ENCODE results near the gene BLM. TPM values are rescaled to one million over a fixed set of nuclear protein-coding genes. Genes with fewer than 3 reads are reported as not detected.

The BLM gene
- polyA plus RNA-seq, 1 donor (not counting 4 experiments of a cell fraction or from before 2014, with no cell fraction given), result 4.4 TPM

DNA sequence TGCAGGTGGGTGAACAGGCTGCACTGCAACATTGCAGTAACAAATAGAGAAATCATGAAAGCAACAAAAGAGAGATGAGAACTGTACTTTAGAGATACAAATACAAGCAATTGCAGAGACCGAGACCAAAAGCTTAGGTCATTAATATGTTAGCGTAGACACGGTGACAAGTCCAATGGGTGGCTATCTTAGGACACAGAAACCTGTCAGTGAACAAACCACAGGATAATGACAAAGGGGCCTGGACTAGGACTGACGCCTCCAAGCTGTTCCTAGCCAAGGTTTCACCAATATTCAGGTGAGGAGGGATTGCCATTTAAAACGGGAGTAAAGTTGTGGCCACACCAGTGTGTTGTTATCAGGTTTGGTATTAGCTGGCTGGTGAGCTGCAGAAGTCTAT, 41.7 kb upstream of the BLM start:
- DNase-seq (ENCODE audit: low read depth, low spot score), result no peak
- Histone ChIP-seq H3K27me3 (ENCODE audit: control insufficient read depth, extremely low read depth, insufficient read depth, low read length) (peaks cover 3% of the 10 kb centered on the region), H3K79me2 (ENCODE audit: control insufficient read depth, insufficient read depth, low read length) (no peaks in the 10 kb centered on the region), H3K27ac (ENCODE audit: control insufficient read depth, insufficient read depth, low read length) (no peak overlapping the region), H3K4me3 (ENCODE audit: control insufficient read depth in 2 of 3, extremely low read depth in 1 of 3, insufficient read depth in 2 of 3, low read depth in 1 of 3, low read length in 3 of 3) (no peak overlapping the region), H4K20me1 (ENCODE audit: control insufficient read depth, extremely low read depth, insufficient read depth, low read length) (no peaks in the 10 kb centered on the region), H3K9ac (ENCODE audit: control insufficient read depth, extremely low read depth, insufficient read depth, low read length) (no peak overlapping the region), H3K36me3 (ENCODE audit: control insufficient read depth in 2 of 2, extremely low read depth in 1 of 2, insufficient read depth in 2 of 2, low read length in 2 of 2) (no peaks in the 10 kb centered on the region), H3K9me1 (ENCODE audit: control insufficient read depth, extremely low read depth, insufficient read depth, low read length) (no peaks in the 10 kb centered on the region), H2AFZ (ENCODE audit: control insufficient read depth, low read length) (no peak overlapping the region), H3K4me1 (ENCODE audit: control insufficient read depth, extremely low read depth, insufficient read depth, low read length) (peaks cover 6% of the 10 kb centered on the region), H3K4me2 (ENCODE audit: control insufficient read depth, extremely low read depth, insufficient read depth, low read depth, low read length) (no peak overlapping the region), H3K9me3 (ENCODE audit: control insufficient read depth, low read depth, low read length) (no peaks in the 10 kb centered on the region)
- dilution Hi-C loops (cut with MboI; ENCODE audit: extremely low pct_ligation_motif_present, low sequenced_read_pairs), result no loop called here
- TF ChIP-seq, protein P1, sequence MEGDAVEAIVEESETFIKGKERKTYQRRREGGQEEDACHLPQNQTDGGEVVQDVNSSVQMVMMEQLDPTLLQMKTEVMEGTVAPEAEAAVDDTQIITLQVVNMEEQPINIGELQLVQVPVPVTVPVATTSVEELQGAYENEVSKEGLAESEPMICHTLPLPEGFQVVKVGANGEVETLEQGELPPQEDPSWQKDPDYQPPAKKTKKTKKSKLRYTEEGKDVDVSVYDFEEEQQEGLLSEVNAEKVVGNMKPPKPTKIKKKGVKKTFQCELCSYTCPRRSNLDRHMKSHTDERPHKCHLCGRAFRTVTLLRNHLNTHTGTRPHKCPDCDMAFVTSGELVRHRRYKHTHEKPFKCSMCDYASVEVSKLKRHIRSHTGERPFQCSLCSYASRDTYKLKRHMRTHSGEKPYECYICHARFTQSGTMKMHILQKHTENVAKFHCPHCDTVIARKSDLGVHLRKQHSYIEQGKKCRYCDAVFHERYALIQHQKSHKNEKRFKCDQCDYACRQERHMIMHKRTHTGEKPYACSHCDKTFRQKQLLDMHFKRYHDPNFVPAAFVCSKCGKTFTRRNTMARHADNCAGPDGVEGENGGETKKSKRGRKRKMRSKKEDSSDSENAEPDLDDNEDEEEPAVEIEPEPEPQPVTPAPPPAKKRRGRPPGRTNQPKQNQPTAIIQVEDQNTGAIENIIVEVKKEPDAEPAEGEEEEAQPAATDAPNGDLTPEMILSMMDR (optimal IDR thresholded peaks at IDR 0.05 in 1 of 3, IDR thresholded peaks at IDR 0.05 in 1 of 3, conservative IDR thresholded peaks at IDR 0.05 in 1 of 3; ENCODE audit: extremely low read depth in 1 of 3, insufficient read depth in 2 of 3, low read length in 3 of 3), result no peak
- no peak for TF ChIP-seq EZH2 (IDR thresholded peaks at IDR 0.05; ENCODE audit: low read length)
- no peak for FAIRE-seq

- Histone ChIP-seq H4K20me1 (ENCODE audit: control insufficient read depth, extremely low read depth, insufficient read depth, low read length) (no peaks in the 10 kb centered on the region), H3K36me3 (ENCODE audit: control insufficient read depth in 2 of 2, extremely low read depth in 1 of 2, insufficient read depth in 2 of 2, low read length in 2 of 2) (no peaks in the 10 kb centered on the region), H3K4me3 (ENCODE audit: control insufficient read depth in 2 of 3, extremely low read depth in 1 of 3, insufficient read depth in 2 of 3, low read depth in 1 of 3, low read length in 3 of 3) (no peak overlapping the region), H3K27ac (ENCODE audit: control insufficient read depth, insufficient read depth, low read length) (no peak overlapping the region), H3K9me3 (ENCODE audit: control insufficient read depth, low read depth, low read length) (no peaks in the 10 kb centered on the region), H3K4me1 (ENCODE audit: control insufficient read depth, extremely low read depth, insufficient read depth, low read length) (peaks cover 14% of the 10 kb centered on the region), H3K79me2 (ENCODE audit: control insufficient read depth, insufficient read depth, low read length) (no peaks in the 10 kb centered on the region), H3K27me3 (ENCODE audit: control insufficient read depth, extremely low read depth, insufficient read depth, low read length) (peaks cover 3% of the 10 kb centered on the region), H3K9me1 (ENCODE audit: control insufficient read depth, extremely low read depth, insufficient read depth, low read length) (no peaks in the 10 kb centered on the region), H3K4me2 (ENCODE audit: control insufficient read depth, extremely low read depth, insufficient read depth, low read depth, low read length) (no peak overlapping the region), H2AFZ (ENCODE audit: control insufficient read depth, low read length) (no peak overlapping the region), H3K9ac (ENCODE audit: control insufficient read depth, extremely low read depth, insufficient read depth, low read length) (no peak overlapping the region)
- no peak for DNase-seq (ENCODE audit: low read depth, low spot score)
- no peak for FAIRE-seq
- no peak for TF ChIP-seq EZH2 (IDR thresholded peaks at IDR 0.05; ENCODE audit: low read length)
- TF ChIP-seq, protein P1 (optimal IDR thresholded peaks at IDR 0.05 in 1 of 3, IDR thresholded peaks at IDR 0.05 in 1 of 3, conservative IDR thresholded peaks at IDR 0.05 in 1 of 3; ENCODE audit: extremely low read depth in 1 of 3, insufficient read depth in 2 of 3, low read length in 3 of 3), result no peak
- dilution Hi-C loops (cut with MboI; ENCODE audit: extremely low pct_ligation_motif_present, low sequenced_read_pairs), result no loop called here
Measured at GRCh38 chr15:90677807-90678790, 39.0 kb upstream of the BLM start.

All from keratinocyte (primary cell).